ENCODE data around the gene ZNF367. TPM values are rescaled to one million over a fixed set of nuclear protein-coding genes. Genes with fewer than 3 reads are reported as not detected.

ZNF367 gene
- total RNA-seq, 1 experiment from 2014 or later, result 14.0 TPM

DNA sequence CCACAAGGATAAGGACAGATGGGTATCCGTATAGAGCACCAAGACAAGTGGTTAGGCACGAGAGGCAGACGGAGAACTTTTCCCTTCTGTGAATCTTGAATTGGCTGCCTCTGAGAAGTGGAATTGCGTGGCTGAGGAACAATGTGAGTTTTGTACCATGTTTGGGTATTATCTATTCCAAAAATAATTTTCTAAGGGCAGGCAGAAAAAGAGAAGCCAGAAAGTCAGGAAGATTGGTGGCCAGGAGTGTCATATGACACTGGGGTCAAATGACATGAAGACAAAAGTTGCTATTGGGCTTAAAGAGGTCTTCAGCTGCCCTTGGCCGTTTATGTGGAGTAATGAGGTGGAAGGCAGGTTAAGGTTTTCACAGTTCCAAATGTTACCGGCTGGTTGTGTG, 46.3 kb upstream of the ZNF367 start:
- no peaks in the 10 kb centered on the region for H3K9me2 ChIP-seq (replicated peaks; ENCODE audit: low read length)
- no peak overlapping the region for H3K9ac ChIP-seq (ENCODE audit: low read length)
- H3K4me3 ChIP-seq (ENCODE audit: low read length), result no peak overlapping the region
- peaks cover 5% of the 10 kb centered on the region; the same call in 1 of the 2 replicates for H3K4me1 ChIP-seq (ENCODE audit: insufficient read depth, low read length)
- no peaks in the 10 kb centered on the region for H3K9me3 ChIP-seq (ENCODE audit: low read length)
- no peak overlapping the region for H2AFZ ChIP-seq (ENCODE audit: low read length)
- H3K27ac ChIP-seq (ENCODE audit: low read length), result no peak overlapping the region
- POLR2A ChIA-PET (ENCODE audit: unreplicated experiment), result no interaction called here
- no TSS peak for BruUV-seq (replicated peaks)
- DNase-seq (no peak), ATAC-seq (no peak)
- H3K27me3 ChIP-seq (ENCODE audit: low read length), result no peaks in the 10 kb centered on the region
- H3K79me2 ChIP-seq (ENCODE audit: low read length), result no peaks in the 10 kb centered on the region
- H3F3A ChIP-seq (ENCODE audit: low read length, unreplicated experiment), result no peaks in the 10 kb centered on the region
- intact Hi-C loops (cut with micrococcal nuclease), result no loop called here
- TF ChIP-seq EZH2 (IDR thresholded peaks at IDR 0.05; ENCODE audit: low read length, unreplicated experiment), result no peak
- TF ChIP-seq EZH2phosphoT487 (IDR thresholded peaks at IDR 0.05; ENCODE audit: borderline replicate concordance, low read length), result no peak
- TF ChIP-seq CTCF (conservative IDR thresholded peaks at IDR 0.05; ENCODE audit: low read depth, low read length), result no peak
- H3K36me3 ChIP-seq (ENCODE audit: low read depth, low read length), result no peaks in the 10 kb centered on the region; the same call in 1 of the 2 replicates
- no peaks in the 10 kb centered on the region for H4K20me1 ChIP-seq (ENCODE audit: low read length)
- H3K4me2 ChIP-seq (ENCODE audit: low read length), result no peak overlapping the region
- CTCF ChIA-PET, result no interaction called here

DNA sequence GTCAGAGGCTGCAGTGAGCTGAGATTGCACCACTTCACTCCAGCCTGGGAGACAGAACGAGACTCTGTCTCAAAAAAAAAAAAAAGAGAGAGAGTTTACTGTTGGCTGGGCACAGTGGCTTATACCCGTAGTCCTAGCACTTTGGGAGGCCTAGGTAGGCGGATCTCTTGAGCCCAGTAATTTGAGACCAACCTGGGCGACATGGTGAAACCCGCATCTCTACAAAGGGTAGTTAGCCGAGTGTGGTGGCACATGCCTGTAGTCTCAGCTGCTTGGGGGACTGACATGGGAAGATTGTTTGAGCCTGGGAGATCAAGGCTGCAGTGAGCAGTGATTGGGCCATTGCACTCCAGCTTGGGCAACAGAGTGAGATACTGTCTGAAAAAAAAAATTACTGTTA, 44.4 kb upstream of the ZNF367 start:
- Histone ChIP-seq H2AFZ (ENCODE audit: low read length) (no peak overlapping the region), H3K36me3 (ENCODE audit: low read depth, low read length) (no peaks in the 10 kb centered on the region; the same call in 1 of the 2 replicates), H3K4me2 (ENCODE audit: low read length) (no peak overlapping the region), H3K79me2 (ENCODE audit: low read length) (no peaks in the 10 kb centered on the region), H3K9me3 (ENCODE audit: low read length) (no peaks in the 10 kb centered on the region), H3K9me2 (replicated peaks; ENCODE audit: low read length) (no peaks in the 10 kb centered on the region), H3K4me1 (ENCODE audit: insufficient read depth, low read length) (peaks cover 7% of the 10 kb centered on the region; the same call in 1 of the 2 replicates), H4K20me1 (ENCODE audit: low read length) (no peaks in the 10 kb centered on the region), H3K27ac (ENCODE audit: low read length) (no peak overlapping the region), H3K27me3 (ENCODE audit: low read length) (no peaks in the 10 kb centered on the region), H3K4me3 (ENCODE audit: low read length) (no peak overlapping the region), H3F3A (ENCODE audit: low read length, unreplicated experiment) (no peaks in the 10 kb centered on the region), H3K9ac (ENCODE audit: low read length) (no peak overlapping the region)
- CTCF ChIA-PET, result no interaction called here
- no TSS peak for BruUV-seq (replicated peaks)
- no peak for TF ChIP-seq EZH2 (IDR thresholded peaks at IDR 0.05; ENCODE audit: low read length, unreplicated experiment)
- TF ChIP-seq CTCF (conservative IDR thresholded peaks at IDR 0.05; ENCODE audit: low read depth, low read length), result no peak
- TF ChIP-seq EZH2phosphoT487 (IDR thresholded peaks at IDR 0.05; ENCODE audit: borderline replicate concordance, low read length), result no peak
- intact Hi-C loops (cut with micrococcal nuclease), result no loop called here
- POLR2A ChIA-PET (ENCODE audit: unreplicated experiment), result no interaction called here
- ATAC-seq (no peak), DNase-seq (no peak)

DNA sequence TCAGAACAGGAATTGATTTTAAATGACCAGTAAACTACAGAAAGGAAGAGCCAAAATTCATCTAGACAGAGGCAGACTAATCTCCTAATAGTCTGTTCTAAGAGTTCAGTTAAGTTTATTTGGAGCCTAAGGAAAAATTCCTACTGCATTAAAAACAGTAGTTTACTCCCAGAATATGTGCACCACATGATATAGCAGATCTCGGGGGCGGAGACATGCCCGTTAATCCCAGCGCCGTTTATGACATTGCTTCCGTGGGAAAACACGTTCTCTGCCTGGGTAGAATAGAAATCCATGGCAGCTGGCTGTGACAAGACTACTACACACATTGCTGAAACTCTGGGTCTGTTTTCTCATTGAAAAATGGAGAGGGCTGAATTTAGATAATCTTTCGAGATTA, 43.2 kb upstream of the ZNF367 start:
- no peaks in the 10 kb centered on the region for H3K79me2 ChIP-seq (ENCODE audit: low read length)
- peaks cover 7% of the 10 kb centered on the region; the same call in 1 of the 2 replicates for H3K4me1 ChIP-seq (ENCODE audit: insufficient read depth, low read length)
- ATAC-seq, result no peak
- no peak overlapping the region for H3K9ac ChIP-seq (ENCODE audit: low read length)
- no peaks in the 10 kb centered on the region for H3K9me3 ChIP-seq (ENCODE audit: low read length)
- H3K36me3 ChIP-seq (ENCODE audit: low read depth, low read length), result no peaks in the 10 kb centered on the region; the same call in 1 of the 2 replicates
- CTCF ChIA-PET, result no interaction called here
- POLR2A ChIA-PET (ENCODE audit: unreplicated experiment), result no interaction called here
- no peak overlapping the region for H3K4me3 ChIP-seq (ENCODE audit: low read length)
- BruUV-seq (replicated peaks), result no TSS peak
- no peaks in the 10 kb centered on the region for H3K27me3 ChIP-seq (ENCODE audit: low read length)
- H2AFZ ChIP-seq (ENCODE audit: low read length), result no peak overlapping the region
- no peaks in the 10 kb centered on the region for H4K20me1 ChIP-seq (ENCODE audit: low read length)
- no peaks in the 10 kb centered on the region for H3F3A ChIP-seq (ENCODE audit: low read length, unreplicated experiment)
- H3K4me2 ChIP-seq (ENCODE audit: low read length), result no peak overlapping the region
- no peaks in the 10 kb centered on the region for H3K9me2 ChIP-seq (replicated peaks; ENCODE audit: low read length)
- intact Hi-C loops (cut with micrococcal nuclease), result no loop called here
- no peak overlapping the region for H3K27ac ChIP-seq (ENCODE audit: low read length)
- DNase-seq, result no peak
- no peak for TF ChIP-seq CTCF (conservative IDR thresholded peaks at IDR 0.05; ENCODE audit: low read depth, low read length)
- no peak for TF ChIP-seq EZH2phosphoT487 (IDR thresholded peaks at IDR 0.05; ENCODE audit: borderline replicate concordance, low read length)
- TF ChIP-seq EZH2 (IDR thresholded peaks at IDR 0.05; ENCODE audit: low read length, unreplicated experiment), result no peak
